Measurements from ENCODE around the gene TXK. TPM values are rescaled to one million over a fixed set of nuclear protein-coding genes. Genes with fewer than 3 reads are reported as not detected.

Gene TXK
- total and polyA plus RNA-seq, 2 experiments from 2014 or later: not detected

DNA sequence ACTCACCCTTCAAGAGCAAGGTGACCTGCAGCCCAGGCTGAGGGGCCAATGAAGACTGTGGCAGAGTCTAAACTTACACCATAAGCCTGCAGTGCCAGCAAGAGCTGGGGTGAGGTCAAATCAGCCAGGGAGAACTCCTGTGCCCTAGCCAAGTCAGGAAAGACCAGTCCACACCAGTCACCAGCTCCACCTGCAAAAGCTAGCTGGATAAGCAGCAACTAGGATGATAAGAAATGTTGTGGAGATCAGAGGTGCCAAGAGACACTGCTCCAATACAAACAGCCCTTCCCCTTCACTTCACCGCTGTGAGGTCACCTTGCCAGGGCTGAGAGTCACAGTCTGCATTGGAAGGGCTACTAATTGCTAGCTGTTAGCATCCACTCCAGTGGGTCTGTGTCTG is 86.2 kb downstream of the TXK start:
- Histone ChIP-seq H3K9me2 (ENCODE audit: insufficient read depth) (no peaks in the 10 kb centered on the region), H3K4me1 (ENCODE audit: insufficient read depth) (no peaks in the 10 kb centered on the region), H3K27me3 (replicated peaks; ENCODE audit: insufficient read depth) (peaks cover 3% of the 10 kb centered on the region), H4K20me1 (ENCODE audit: insufficient read depth) (no peaks in the 10 kb centered on the region), H3K36me3 (ENCODE audit: low read depth) (no peaks in the 10 kb centered on the region), H3K79me2 (ENCODE audit: insufficient read depth) (no peaks in the 10 kb centered on the region), H3K4me2 (ENCODE audit: unreplicated experiment) (no peak overlapping the region), H2AFZ (no peak overlapping the region), H3K27ac (no peak overlapping the region), H3K4me3 (no peak overlapping the region), H3K9ac (no peak overlapping the region), H3K9me3 (ENCODE audit: low read depth) (no peaks in the 10 kb centered on the region), H3F3A (ENCODE audit: insufficient read depth) (no peaks in the 10 kb centered on the region)
- TF ChIP-seq EZH2phosphoT487 (IDR thresholded peaks at IDR 0.05; ENCODE audit: insufficient read depth, low read depth): no peak
- no peak for TF ChIP-seq EZH2 (IDR thresholded peaks at IDR 0.05; ENCODE audit: insufficient read depth, poor library complexity, severe bottlenecking)
- DNase-seq: no peak
- 77 to 79% methylated on average over 1 of the region's 1 CpG for WGBS, 2 experiments (ENCODE audit: low coverage in 1 of 2, low lambda C conversion rate in 2 of 2, missing lambda C conversion rate in 2 of 2)
- in situ Hi-C loops (cut with MboI): no loop called here

DNA sequence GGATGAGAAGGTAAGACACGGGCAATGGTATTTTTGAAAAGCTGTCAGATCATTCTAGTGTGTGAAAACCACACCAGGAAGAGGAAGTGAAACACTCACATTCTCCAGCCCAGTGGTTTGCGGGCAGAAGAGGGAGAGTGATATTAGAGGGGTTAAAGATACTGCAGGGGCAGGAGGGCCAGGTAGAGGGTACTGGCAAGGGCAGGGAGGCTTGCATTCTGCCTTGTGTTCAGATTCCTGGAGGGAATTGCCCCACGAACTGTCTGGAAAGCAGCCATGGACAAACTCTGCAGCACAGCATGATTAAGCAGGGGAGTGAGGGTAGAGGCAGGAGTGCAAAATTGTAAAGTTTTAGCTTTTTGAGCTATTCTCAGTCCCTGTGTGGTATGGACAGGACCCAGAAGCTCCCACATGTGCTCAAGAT is 86.6 kb downstream of the TXK start:
- Histone ChIP-seq H2AFZ (no peak overlapping the region), H3F3A (ENCODE audit: insufficient read depth) (no peaks in the 10 kb centered on the region), H3K27ac (no peak overlapping the region), H3K9me2 (ENCODE audit: insufficient read depth) (no peaks in the 10 kb centered on the region), H3K4me1 (ENCODE audit: insufficient read depth) (no peaks in the 10 kb centered on the region), H3K36me3 (ENCODE audit: low read depth) (no peaks in the 10 kb centered on the region), H3K4me2 (ENCODE audit: unreplicated experiment) (no peak overlapping the region), H3K9me3 (ENCODE audit: low read depth) (no peaks in the 10 kb centered on the region), H3K4me3 (no peak overlapping the region), H4K20me1 (ENCODE audit: insufficient read depth) (no peaks in the 10 kb centered on the region), H3K79me2 (ENCODE audit: insufficient read depth) (no peaks in the 10 kb centered on the region), H3K9ac (no peak overlapping the region), H3K27me3 (replicated peaks; ENCODE audit: insufficient read depth) (peaks cover 3% of the 10 kb centered on the region)
- no peak for DNase-seq
- 1 to 2% methylated on average over 3 of the region's 3 CpGs for WGBS, 2 experiments (ENCODE audit: low coverage in 1 of 2, low lambda C conversion rate in 2 of 2, missing lambda C conversion rate in 2 of 2)
- in situ Hi-C loops (cut with MboI): no loop called here
- TF ChIP-seq EZH2phosphoT487 (IDR thresholded peaks at IDR 0.05; ENCODE audit: insufficient read depth, low read depth): no peak
- no peak for TF ChIP-seq EZH2 (IDR thresholded peaks at IDR 0.05; ENCODE audit: insufficient read depth, poor library complexity, severe bottlenecking)

DNA sequence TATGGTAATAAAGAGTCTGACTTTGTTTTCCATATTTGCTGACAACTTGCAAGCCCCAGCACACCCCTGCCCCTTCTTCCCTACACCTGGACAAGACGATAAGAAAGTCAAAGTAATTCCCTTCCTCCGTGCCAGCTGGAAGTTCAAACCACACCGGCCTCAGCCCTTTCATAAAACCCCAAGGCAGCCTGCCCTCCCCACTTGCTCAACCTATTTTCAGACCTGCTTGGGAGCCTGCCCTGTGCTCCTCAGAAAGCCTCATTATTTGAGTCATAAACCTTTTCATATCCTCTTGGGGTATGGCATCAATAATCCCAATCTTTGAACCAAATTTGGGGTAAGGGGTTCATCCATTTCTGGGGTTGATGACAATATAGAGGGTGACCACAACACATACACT is 88.0 kb downstream of the TXK start:
- in situ Hi-C loops (cut with MboI): no loop called here
- H3K27me3 ChIP-seq (replicated peaks; ENCODE audit: insufficient read depth): peaks cover 3% of the 10 kb centered on the region
- TF ChIP-seq EZH2phosphoT487 (IDR thresholded peaks at IDR 0.05; ENCODE audit: insufficient read depth, low read depth): no peak
- no peak for TF ChIP-seq EZH2 (IDR thresholded peaks at IDR 0.05; ENCODE audit: insufficient read depth, poor library complexity, severe bottlenecking)
- H3K4me3 ChIP-seq: no peak overlapping the region
- no peaks in the 10 kb centered on the region for H3K4me1 ChIP-seq (ENCODE audit: insufficient read depth)
- 12 to 28% methylated on average over 3 of the region's 3 CpGs for WGBS, 2 experiments (ENCODE audit: low coverage in 1 of 2, low lambda C conversion rate in 2 of 2, missing lambda C conversion rate in 2 of 2)
- H3K79me2 ChIP-seq (ENCODE audit: insufficient read depth): no peaks in the 10 kb centered on the region
- no peaks in the 10 kb centered on the region for H4K20me1 ChIP-seq (ENCODE audit: insufficient read depth)
- H3K27ac ChIP-seq: no peak overlapping the region
- H3K36me3 ChIP-seq (ENCODE audit: low read depth): no peaks in the 10 kb centered on the region
- no peaks in the 10 kb centered on the region for H3K9me2 ChIP-seq (ENCODE audit: insufficient read depth)
- H3K9me3 ChIP-seq (ENCODE audit: low read depth): no peaks in the 10 kb centered on the region
- no peak for DNase-seq
- no peak overlapping the region for H2AFZ ChIP-seq
- no peak overlapping the region for H3K4me2 ChIP-seq (ENCODE audit: unreplicated experiment)
- no peaks in the 10 kb centered on the region for H3F3A ChIP-seq (ENCODE audit: insufficient read depth)
- H3K9ac ChIP-seq: no peak overlapping the region

DNA sequence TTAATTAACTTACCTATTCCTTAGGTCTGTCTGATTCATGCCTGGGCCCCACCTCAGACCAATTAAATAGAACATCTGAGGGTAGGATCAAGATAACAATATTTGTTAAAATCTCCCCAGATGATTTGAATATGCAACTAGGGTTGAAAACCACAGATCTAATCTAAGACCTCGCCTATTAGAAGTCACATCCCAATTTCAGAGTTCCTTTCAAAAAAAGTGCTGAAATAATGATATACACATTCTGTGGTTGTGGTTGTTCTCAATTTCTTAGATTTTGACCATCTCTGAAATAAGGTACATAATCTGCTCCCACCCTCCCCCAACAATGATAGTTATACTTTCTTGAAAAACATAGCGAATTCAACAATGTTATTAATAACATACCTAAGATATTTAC is 89.8 kb downstream of the TXK start:
- 60 to 62% methylated on average over 2 of the region's 2 CpGs for WGBS, 2 experiments (ENCODE audit: low coverage in 1 of 2, low lambda C conversion rate in 2 of 2, missing lambda C conversion rate in 2 of 2)
- no peak for TF ChIP-seq EZH2phosphoT487 (IDR thresholded peaks at IDR 0.05; ENCODE audit: insufficient read depth, low read depth)
- no peak for TF ChIP-seq EZH2 (IDR thresholded peaks at IDR 0.05; ENCODE audit: insufficient read depth, poor library complexity, severe bottlenecking)
- in situ Hi-C loops (cut with MboI): no loop called here

DNA sequence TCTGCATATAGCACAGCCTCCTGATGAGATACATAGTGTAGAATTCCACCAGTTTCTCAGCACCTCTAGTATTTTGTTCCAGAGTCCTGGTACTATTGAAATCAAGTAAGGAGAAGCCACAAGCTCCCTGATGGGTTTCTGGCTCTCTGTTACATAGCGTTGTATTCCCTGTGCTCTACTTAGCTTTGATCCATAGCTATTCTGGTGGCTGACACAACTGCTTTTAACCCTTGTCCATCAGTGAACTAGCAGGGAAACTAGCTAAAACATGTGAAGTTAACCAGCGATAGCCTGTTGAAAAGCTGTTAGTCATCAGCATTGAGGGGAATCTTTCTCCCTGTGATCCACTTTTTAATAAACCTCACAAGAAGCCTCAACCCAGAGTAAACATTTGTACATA is 90.5 kb downstream of the TXK start:
- Histone ChIP-seq H3K9me3 (ENCODE audit: low read depth) (no peaks in the 10 kb centered on the region), H3K9me2 (ENCODE audit: insufficient read depth) (no peaks in the 10 kb centered on the region), H4K20me1 (ENCODE audit: insufficient read depth) (no peaks in the 10 kb centered on the region), H3K27me3 (replicated peaks; ENCODE audit: insufficient read depth) (peaks cover 3% of the 10 kb centered on the region), H3K4me1 (ENCODE audit: insufficient read depth) (no peaks in the 10 kb centered on the region), H3K4me3 (no peak overlapping the region), H3K36me3 (ENCODE audit: low read depth) (no peaks in the 10 kb centered on the region), H3K9ac (no peak overlapping the region), H2AFZ (no peak overlapping the region), H3K79me2 (ENCODE audit: insufficient read depth) (no peaks in the 10 kb centered on the region), H3K4me2 (ENCODE audit: unreplicated experiment) (no peak overlapping the region), H3F3A (ENCODE audit: insufficient read depth) (no peaks in the 10 kb centered on the region), H3K27ac (no peak overlapping the region)
- DNase-seq: no peak
- 39 to 40% methylated on average over 2 of the region's 2 CpGs for WGBS, 2 experiments (ENCODE audit: low coverage in 1 of 2, low lambda C conversion rate in 2 of 2, missing lambda C conversion rate in 2 of 2)
- in situ Hi-C loops (cut with MboI): no loop called here
- TF ChIP-seq EZH2phosphoT487 (IDR thresholded peaks at IDR 0.05; ENCODE audit: insufficient read depth, low read depth): no peak
- no peak for TF ChIP-seq EZH2 (IDR thresholded peaks at IDR 0.05; ENCODE audit: insufficient read depth, poor library complexity, severe bottlenecking)

More for the DNA sequence above, 89.8 kb downstream of the TXK start:
- Histone ChIP-seq H3K4me2 (ENCODE audit: unreplicated experiment) (no peak overlapping the region), H3K27ac (no peak overlapping the region), H3K9ac (no peak overlapping the region), H3K36me3 (ENCODE audit: low read depth) (no peaks in the 10 kb centered on the region), H3K27me3 (replicated peaks; ENCODE audit: insufficient read depth) (peaks cover 3% of the 10 kb centered on the region), H3K9me3 (ENCODE audit: low read depth) (no peaks in the 10 kb centered on the region), H3K4me3 (no peak overlapping the region), H3K9me2 (ENCODE audit: insufficient read depth) (no peaks in the 10 kb centered on the region), H4K20me1 (ENCODE audit: insufficient read depth) (no peaks in the 10 kb centered on the region), H3K79me2 (ENCODE audit: insufficient read depth) (no peaks in the 10 kb centered on the region), H3F3A (ENCODE audit: insufficient read depth) (no peaks in the 10 kb centered on the region), H2AFZ (no peak overlapping the region), H3K4me1 (ENCODE audit: insufficient read depth) (no peaks in the 10 kb centered on the region)
- DNase-seq: no peak

All from GM23248 (cell line).